Esophagus muscularis mucosa (tissue), 3 donors: Measurements from ENCODE around the gene TTYH2.

ENCODE experiments used
- POLR2A ChIP-seq: fragments of 450-650 bp; IDR thresholded peaks from one replicate; pipeline ENCODE4 v1.6.1; 2017; ENCODE audit warnings: antibody characterized with exemption, moderate library complexity, mild to moderate bottlenecking, low read depth
- POLR2AphosphoS5 ChIP-seq, 2 donors: sonication (generic); formaldehyde crosslinking; IDR thresholded peaks; one replicate each; pipeline ENCODE4 v1.6.1; 2017; ENCODE audit warnings: antibody characterized with exemption in 2 of 2
- TF ChIP-seq, protein P1 (sequence below), 3 experiments: fragments of 200-600 bp in 2 of 3; fragments of 450-650 bp in 1 of 3; sonication (generic) in 2 of 3; IDR thresholded peaks; one replicate each; pipeline ENCODE4 v1.5.1; 2017 to 2019; ENCODE audit warnings: antibody characterized with exemption in 3 of 3, mild to moderate bottlenecking in 2 of 3, moderate library complexity in 1 of 3

DNA sequence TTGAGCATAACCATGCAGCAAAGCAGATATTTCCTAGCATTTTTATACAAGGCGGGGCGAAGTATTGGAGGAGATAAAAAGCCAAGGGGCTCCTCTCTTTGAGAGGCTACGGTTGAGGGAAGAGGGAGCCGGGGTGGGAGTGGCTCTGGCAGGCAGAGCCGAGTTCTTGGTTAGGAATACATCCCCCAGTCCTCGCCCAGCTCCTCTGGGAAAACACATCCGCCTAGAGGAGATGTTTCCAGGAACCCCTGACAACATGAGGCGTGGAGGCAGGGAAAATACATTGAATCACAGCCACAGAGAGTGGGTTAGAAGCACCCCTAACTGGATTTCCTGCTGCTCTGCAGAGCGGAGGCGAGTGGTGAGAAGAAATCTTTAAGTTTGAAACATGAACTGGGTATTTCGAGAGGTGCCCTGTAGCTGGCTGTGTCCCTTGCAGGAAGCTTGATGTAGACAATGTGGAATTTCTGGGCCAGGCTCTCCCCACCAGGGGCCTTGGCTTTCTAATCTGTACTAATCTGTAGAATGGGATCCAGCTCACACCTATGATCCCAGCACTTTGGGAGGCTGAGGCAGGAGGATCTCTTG lies 27.3 kb downstream of the TTYH2 start:
- TF ChIP-seq POLR2AphosphoS5 (IDR thresholded peaks at IDR 0.05) (no peak), POLR2A (no peak)
- TF ChIP-seq, protein P1, sequence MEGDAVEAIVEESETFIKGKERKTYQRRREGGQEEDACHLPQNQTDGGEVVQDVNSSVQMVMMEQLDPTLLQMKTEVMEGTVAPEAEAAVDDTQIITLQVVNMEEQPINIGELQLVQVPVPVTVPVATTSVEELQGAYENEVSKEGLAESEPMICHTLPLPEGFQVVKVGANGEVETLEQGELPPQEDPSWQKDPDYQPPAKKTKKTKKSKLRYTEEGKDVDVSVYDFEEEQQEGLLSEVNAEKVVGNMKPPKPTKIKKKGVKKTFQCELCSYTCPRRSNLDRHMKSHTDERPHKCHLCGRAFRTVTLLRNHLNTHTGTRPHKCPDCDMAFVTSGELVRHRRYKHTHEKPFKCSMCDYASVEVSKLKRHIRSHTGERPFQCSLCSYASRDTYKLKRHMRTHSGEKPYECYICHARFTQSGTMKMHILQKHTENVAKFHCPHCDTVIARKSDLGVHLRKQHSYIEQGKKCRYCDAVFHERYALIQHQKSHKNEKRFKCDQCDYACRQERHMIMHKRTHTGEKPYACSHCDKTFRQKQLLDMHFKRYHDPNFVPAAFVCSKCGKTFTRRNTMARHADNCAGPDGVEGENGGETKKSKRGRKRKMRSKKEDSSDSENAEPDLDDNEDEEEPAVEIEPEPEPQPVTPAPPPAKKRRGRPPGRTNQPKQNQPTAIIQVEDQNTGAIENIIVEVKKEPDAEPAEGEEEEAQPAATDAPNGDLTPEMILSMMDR (IDR thresholded peaks at IDR 0.05) = no peak
